Measurements from ENCODE around the gene TRIO.

- no peak for TF ChIP-seq EZH2phosphoT487 (IDR thresholded peaks at IDR 0.05; ENCODE audit: low read depth, severe bottlenecking, unreplicated experiment)
- TF ChIP-seq CTCF (IDR thresholded peaks at IDR 0.05; ENCODE audit: poor library complexity), result no peak
Measured at GRCh38 chr5:14373685-14374084, 230.5 kb downstream of the TRIO start.
